Endodermal cell (in vitro differentiated cells): ENCODE measurements around the gene DBT. TPM values are rescaled to one million over a fixed set of nuclear protein-coding genes. Genes with fewer than 3 reads are reported as not detected.

Source experiments
- DNase-seq: peaks from one replicate; pipeline ENCODE4 v3.0.0-alpha.2; 2017
- H3K27ac ChIP-seq: 2 replicates; pipeline ENCODE4 v1.5.1; 2013; ENCODE audit warnings: mild to moderate bottlenecking, low read depth, low read length, moderate library complexity
- H3K27me3 ChIP-seq: 2 replicates; pipeline ENCODE4 v1.6.1; 2013; ENCODE audit warnings: mild to moderate bottlenecking, low read length, moderate library complexity; ENCODE audit not compliant: insufficient read depth, control insufficient read depth, poor library complexity, severe bottlenecking
- H3K36me3 ChIP-seq: 2 replicates; pipeline ENCODE4 v1.7.0; 2013; ENCODE audit warnings: mild to moderate bottlenecking, low read length, moderate library complexity; ENCODE audit not compliant: control insufficient read depth, insufficient read depth
- H3K4me1 ChIP-seq: one replicate; pipeline ENCODE4 v1.7.0; 2013; ENCODE audit warnings: low read length; ENCODE audit not compliant: control insufficient read depth, insufficient read depth
- H3K4me3 ChIP-seq: 2 replicates; pipeline ENCODE4 v1.5.1; 2013; ENCODE audit warnings: mild to moderate bottlenecking, low read length, moderate library complexity
- H3K9ac ChIP-seq: 2 replicates; pipeline ENCODE4 v1.6.1; 2013; ENCODE audit warnings: mild to moderate bottlenecking, low read length, moderate library complexity; ENCODE audit not compliant: poor library complexity, severe bottlenecking; ENCODE audit errors: extremely low read depth
- H3K9me3 ChIP-seq: 2 replicates; pipeline ENCODE4 v1.6.1; 2013; ENCODE audit warnings: mild to moderate bottlenecking, low read length, moderate library complexity; ENCODE audit not compliant: control insufficient read depth
- H3K27ac Mint-ChIP-seq: 2 replicates; pipeline ENCODE4 v1.8.0; 2020; ENCODE audit warnings: mixed read lengths
- H3K27me3 Mint-ChIP-seq: 2 replicates; pipeline ENCODE4 v1.8.0; 2021; ENCODE audit warnings: mild to moderate bottlenecking, mixed read lengths; ENCODE audit not compliant: insufficient read depth
- H3K36me3 Mint-ChIP-seq: 2 replicates; pipeline ENCODE4 v1.8.0; 2020; ENCODE audit warnings: low read depth, mixed read lengths
- H3K4me1 Mint-ChIP-seq: 2 replicates; pipeline ENCODE4 v1.8.0; 2020; ENCODE audit warnings: mixed read lengths
- H3K4me3 Mint-ChIP-seq: 2 replicates; pipeline ENCODE4 v1.8.0; 2020; ENCODE audit warnings: mild to moderate bottlenecking, moderate library complexity, mixed read lengths
- H3K9me3 Mint-ChIP-seq: 2 replicates; pipeline ENCODE4 v1.8.0; 2020; ENCODE audit warnings: mild to moderate bottlenecking, mixed read lengths
- WGBS, 2 experiments: methylation state at CpG; one replicate each; pipeline versions ENCODE4 v1.1.5 to v1.1.7; 2013; ENCODE audit warnings: missing lambda C conversion rate in 2 of 2, mixed read lengths in 1 of 2; ENCODE audit not compliant: insufficient coverage in 1 of 2, insufficient read length in 1 of 2; 5-methylcytosine and 5-hydroxymethylcytosine counted together
- total RNA-seq, 2 donors: library from RNA; stranded (reverse); fragmentation: NEBNext Ultra II Directional in 1 of 2; extraction: Animal tissue kit (Norgen Biotek cat#: 25700) in 1 of 2; gene quantifications; 2 replicates in 1 of 2; 3 replicates in 1 of 2; pipeline ENCODE4 v1.2.1, GENCODE V29; 2021
- TF ChIP-seq, protein P1 (sequence below): fragments of 200-600 bp; sonication (generic); conservative IDR thresholded peaks from 2 replicates; pipeline ENCODE4 v1.5.0; 2021; ENCODE audit warnings: antibody characterized with exemption, mild to moderate bottlenecking

DBT gene
- total RNA-seq, 2 donors from 2014 or later = 23.0 to 24.6 TPM

DNA sequence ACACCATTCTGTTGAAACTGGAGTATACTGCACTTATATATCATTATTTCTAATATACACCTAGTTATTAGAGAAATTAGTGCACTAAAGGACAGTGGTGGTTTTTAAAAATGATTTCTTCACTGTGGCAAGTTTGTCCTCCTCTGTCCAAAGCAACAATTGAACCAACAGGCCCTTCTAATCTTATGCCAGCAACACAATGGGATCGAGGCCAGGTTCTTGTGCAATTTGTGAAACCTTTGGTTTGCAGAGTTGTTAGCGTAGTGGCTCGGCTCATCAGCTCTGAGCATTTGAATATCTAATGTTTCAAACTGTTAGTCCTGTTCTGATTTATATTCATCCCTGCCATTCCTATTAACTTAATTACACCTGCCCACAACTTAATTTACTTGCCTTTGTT is 61.7 kb downstream of the DBT start:
- H3K4me1 ChIP-seq = no peaks in the 10 kb centered on the region
- no peak overlapping the region for H3K27ac ChIP-seq
- H3K4me3 Mint-ChIP-seq = no peak overlapping the region
- no peaks in the 10 kb centered on the region for H3K27me3 Mint-ChIP-seq
- H3K9me3 Mint-ChIP-seq = no peaks in the 10 kb centered on the region
- peaks cover 11% of the 10 kb centered on the region for H3K9me3 ChIP-seq
- H3K9ac ChIP-seq = no peak overlapping the region
- TF ChIP-seq, protein P1, sequence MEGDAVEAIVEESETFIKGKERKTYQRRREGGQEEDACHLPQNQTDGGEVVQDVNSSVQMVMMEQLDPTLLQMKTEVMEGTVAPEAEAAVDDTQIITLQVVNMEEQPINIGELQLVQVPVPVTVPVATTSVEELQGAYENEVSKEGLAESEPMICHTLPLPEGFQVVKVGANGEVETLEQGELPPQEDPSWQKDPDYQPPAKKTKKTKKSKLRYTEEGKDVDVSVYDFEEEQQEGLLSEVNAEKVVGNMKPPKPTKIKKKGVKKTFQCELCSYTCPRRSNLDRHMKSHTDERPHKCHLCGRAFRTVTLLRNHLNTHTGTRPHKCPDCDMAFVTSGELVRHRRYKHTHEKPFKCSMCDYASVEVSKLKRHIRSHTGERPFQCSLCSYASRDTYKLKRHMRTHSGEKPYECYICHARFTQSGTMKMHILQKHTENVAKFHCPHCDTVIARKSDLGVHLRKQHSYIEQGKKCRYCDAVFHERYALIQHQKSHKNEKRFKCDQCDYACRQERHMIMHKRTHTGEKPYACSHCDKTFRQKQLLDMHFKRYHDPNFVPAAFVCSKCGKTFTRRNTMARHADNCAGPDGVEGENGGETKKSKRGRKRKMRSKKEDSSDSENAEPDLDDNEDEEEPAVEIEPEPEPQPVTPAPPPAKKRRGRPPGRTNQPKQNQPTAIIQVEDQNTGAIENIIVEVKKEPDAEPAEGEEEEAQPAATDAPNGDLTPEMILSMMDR = no peak
- H3K36me3 Mint-ChIP-seq = no peaks in the 10 kb centered on the region
- DNase-seq = no peak
- H3K27ac Mint-ChIP-seq = no peak overlapping the region
- WGBS, 2 experiments = 91 to 96% methylated on average over 3 of the region's 3 CpGs
- no peak overlapping the region for H3K4me3 ChIP-seq
- no peaks in the 10 kb centered on the region for H3K27me3 ChIP-seq
- peaks cover 4% of the 10 kb centered on the region for H3K36me3 ChIP-seq
- no peaks in the 10 kb centered on the region for H3K4me1 Mint-ChIP-seq

DNA sequence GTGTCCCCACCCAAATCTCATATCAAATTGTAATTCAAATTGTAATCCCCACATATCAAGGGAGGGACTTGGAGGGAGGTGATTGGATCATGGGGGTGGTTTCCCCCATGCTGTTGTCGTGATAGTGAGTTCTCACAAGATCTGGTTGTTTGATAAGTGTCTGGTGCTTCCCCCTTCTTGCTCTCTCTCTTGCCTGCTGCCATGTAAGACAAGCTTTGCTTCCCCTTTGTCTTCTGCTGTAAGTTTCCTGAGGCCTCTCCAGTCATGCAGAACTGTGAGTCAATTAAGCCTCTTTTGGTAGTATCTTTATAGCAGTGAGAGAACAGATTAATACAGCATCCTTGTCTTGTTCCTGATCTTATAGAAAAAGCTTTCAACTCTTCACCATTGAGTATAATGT is 65.1 kb downstream of the DBT start:
- Histone ChIP-seq H3K9ac (no peak overlapping the region), H3K27me3 (no peaks in the 10 kb centered on the region), H3K36me3 (peaks cover 4% of the 10 kb centered on the region), H3K4me3 (no peak overlapping the region), H3K27ac (no peak overlapping the region), H3K9me3 (peaks cover 11% of the 10 kb centered on the region), H3K4me1 (no peaks in the 10 kb centered on the region)
- DNase-seq = no peak
- no peaks in the 10 kb centered on the region for H3K4me1 Mint-ChIP-seq
- WGBS, 2 experiments = 46% methylated on average over 1 of the region's 1 CpG; no CpG with 5 or more reads in 1 of the 2 experiments
- H3K4me3 Mint-ChIP-seq = no peak overlapping the region
- H3K27ac Mint-ChIP-seq = no peak overlapping the region
- no peaks in the 10 kb centered on the region for H3K36me3 Mint-ChIP-seq
- TF ChIP-seq, protein P1 = no peak
- no peaks in the 10 kb centered on the region for H3K9me3 Mint-ChIP-seq
- no peaks in the 10 kb centered on the region for H3K27me3 Mint-ChIP-seq

DNA sequence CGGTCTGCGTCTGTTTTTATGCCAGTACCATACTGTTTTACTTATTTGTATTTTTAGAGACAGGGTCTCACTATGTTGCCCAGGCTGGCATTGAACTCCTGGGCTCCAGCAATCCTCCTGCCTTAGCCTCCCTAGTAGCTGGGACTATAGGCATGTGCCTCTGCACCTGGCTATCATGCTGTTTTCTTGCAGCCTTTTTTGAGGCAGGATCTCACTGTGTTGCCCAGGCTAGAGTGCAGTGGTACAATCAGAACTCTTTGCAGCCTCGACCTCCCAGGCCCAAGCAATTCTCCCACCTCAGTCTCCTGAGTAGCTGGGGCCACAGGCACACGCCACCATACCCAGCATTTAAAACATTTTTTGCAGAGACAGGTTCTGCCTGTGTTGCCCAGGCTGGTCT is 66.3 kb downstream of the DBT start:
- H3K27ac Mint-ChIP-seq = no peak overlapping the region
- H3K4me3 ChIP-seq = no peak overlapping the region
- WGBS, 2 experiments = 89 to 96% methylated on average over 4 of the region's 4 CpGs
- H3K4me1 ChIP-seq = no peaks in the 10 kb centered on the region
- peaks cover 4% of the 10 kb centered on the region for H3K36me3 ChIP-seq
- no peak overlapping the region for H3K4me3 Mint-ChIP-seq
- no peaks in the 10 kb centered on the region for H3K9me3 Mint-ChIP-seq
- no peak for DNase-seq
- H3K9me3 ChIP-seq = peaks cover 11% of the 10 kb centered on the region
- no peaks in the 10 kb centered on the region for H3K36me3 Mint-ChIP-seq
- H3K27me3 Mint-ChIP-seq = no peaks in the 10 kb centered on the region
- H3K27ac ChIP-seq = no peak overlapping the region
- no peaks in the 10 kb centered on the region for H3K27me3 ChIP-seq
- TF ChIP-seq, protein P1 = no peak
- no peaks in the 10 kb centered on the region for H3K4me1 Mint-ChIP-seq
- H3K9ac ChIP-seq = no peak overlapping the region
